Activated CD4-positive, alpha-beta T cell treated with anti-CD3 and anti-CD28 coated beads, Interleukin-2, Interleukin-4, amounts not matched to agents 100 ng/mL and 50 ng/mL, durations not matched to agents 16 hours and 8 hours (primary cell): ENCODE results near the gene EIF2B5.
"Not testable (repeated sequence)": the region's sequence is repeated elsewhere in the genome, so short reads cannot be mapped to it uniquely, and the experiment has no call there.

Source experiments
- DNase-seq: peaks from one replicate; pipeline ENCODE4 v3.0.0-alpha.2; 2020; ENCODE audit warnings: low spot score

The EIF2B5 gene

GRCh38 chr3:184145751-184146270, 10.7 kb downstream of the EIF2B5 start:
- no peak for DNase-seq

DNA sequence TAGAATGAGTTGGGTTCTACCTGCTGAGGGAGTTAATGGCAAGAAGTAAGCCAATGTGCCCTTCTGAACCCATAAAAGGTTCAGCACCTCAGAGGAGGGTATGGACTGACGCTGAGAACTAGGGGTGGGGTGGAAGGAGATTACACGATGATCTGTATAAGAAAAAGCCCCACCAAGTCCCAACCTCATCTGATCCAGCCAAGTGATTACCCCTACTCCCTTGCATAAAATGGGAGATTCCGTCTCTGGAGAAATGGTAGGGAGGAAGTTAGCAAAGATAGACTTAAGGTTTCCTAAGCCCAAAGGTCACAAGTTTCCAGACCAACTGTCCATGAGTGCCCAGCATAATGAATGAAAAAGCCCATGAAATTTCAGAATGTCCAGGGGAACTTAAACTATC, 12.9 kb downstream of the EIF2B5 start:
- DNase-seq: no peak

GRCh38 chr3:184149123-184149522, 14.0 kb downstream of the EIF2B5 start:
- no peak for DNase-seq

DNA sequence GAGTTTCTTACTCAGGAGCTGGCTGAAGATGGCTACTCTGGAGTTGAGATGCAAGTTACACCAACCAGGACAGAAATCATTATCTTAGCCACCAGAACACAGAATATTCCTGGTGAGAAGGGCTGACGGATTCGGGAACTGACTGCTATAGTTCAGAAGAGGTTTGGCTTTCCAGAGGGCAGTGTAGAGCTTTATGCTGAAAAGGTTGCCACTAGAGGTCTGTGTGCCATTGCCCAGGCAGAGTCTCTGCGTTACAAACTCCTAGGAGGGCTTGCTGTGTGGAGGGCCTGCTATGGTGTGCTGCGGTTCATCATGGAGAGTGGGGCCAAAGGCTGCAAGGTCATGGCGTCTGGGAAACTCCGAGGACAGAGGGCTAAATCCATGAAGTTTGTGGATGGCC, 14.6 kb downstream of the EIF2B5 start:
- not testable (repeated sequence) for DNase-seq

DNA sequence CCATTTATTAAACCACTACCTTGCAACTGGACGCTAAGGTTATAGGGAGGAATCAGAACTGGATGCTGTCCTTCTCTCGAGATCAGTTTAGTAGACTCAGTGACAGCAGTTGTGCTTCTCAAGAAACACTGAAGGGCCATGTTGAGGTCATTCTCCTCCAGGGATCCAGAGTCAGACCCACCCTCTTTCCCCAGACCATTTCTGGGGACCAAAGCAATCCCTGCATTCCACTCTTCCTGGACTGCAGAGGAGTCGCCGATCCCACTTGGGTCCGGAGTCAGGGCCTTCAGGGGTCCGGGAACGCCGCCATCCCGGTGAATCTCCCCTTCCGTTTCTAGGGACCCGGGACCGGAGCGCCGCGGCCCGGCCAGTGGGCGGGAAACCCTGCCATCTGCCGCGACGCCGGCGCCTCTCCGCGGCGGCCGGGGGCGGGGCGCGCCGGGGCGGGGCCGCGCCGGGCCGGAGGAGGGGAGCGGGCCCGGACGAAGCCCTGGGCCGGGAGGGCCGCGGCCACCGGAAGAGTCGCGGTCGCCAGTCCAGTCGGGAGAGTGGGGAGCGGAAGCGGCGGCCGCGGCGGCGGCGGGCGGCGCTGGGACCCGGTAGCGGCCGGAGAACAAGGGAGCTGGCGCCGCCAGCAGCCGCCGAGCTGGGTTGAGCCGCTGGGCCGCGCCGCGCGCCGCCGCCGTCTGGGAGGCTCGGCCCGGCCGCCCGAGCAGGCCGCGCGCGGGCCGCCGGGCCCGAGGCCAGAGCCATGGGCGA, 19.9 kb downstream of the EIF2B5 start, which contains the start of gene DVL3:
Gene DVL3 (plus strand): TSS at position 493 of the 759 bp plus-strand sequence. CDS start 259 bp downstream, at position 752.
- peak; percentile 41 for DNase-seq

GRCh38 chr3:184155644-184156521, 20.7 kb downstream of the EIF2B5 start:
- peak; percentile 20 for DNase-seq

- no peak for DNase-seq
Observed at GRCh38 chr3:184156522-184156955, 21.4 kb downstream of the EIF2B5 start.

DNA sequence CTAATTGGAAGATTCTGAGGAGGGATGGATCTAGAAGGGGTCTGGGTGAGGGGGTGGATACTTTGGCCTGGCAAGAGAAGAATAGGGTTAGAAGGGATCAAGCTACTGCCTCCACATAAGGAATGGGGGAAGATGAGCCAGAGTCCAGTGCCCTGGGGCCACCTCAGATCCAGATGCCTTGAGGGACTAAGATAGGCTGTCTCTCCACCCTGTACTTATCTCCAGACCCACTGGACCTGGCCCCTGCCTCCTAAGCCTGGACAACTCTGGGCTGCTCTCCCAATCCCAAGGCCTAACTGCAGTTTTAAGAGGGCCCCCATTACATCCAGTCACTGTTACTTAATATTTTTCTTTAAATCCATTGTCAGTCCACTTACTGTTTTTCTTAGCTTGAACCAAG, 22.0 kb downstream of the EIF2B5 start:
- no peak for DNase-seq

- DNase-seq: no peak
Observed at GRCh38 chr3:184158404-184158803, 23.2 kb downstream of the EIF2B5 start.

DNA sequence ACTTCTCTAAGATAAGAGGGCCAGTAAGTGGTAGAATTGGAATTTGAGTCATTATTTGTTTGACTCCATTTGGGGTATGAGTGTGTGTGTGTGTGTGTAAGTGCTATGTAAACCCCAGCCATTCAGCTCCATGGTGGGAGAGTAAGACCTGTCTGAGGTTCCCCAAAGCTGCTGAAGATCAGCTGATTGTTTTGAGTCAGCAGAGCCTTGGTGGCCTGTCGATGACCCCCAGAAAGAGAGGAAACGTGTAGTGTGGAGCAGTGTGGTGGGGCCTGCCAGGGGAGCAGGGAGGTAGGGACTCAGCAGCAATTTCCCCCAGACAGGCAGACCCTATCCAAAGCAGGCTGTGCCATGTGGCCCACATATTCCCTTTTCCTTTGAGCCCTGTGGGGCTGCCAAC, 25.3 kb downstream of the EIF2B5 start:
- DNase-seq: no peak

- DNase-seq: not testable (repeated sequence)
Observed at GRCh38 chr3:184162571-184163070, 27.5 kb downstream of the EIF2B5 start.

DNA sequence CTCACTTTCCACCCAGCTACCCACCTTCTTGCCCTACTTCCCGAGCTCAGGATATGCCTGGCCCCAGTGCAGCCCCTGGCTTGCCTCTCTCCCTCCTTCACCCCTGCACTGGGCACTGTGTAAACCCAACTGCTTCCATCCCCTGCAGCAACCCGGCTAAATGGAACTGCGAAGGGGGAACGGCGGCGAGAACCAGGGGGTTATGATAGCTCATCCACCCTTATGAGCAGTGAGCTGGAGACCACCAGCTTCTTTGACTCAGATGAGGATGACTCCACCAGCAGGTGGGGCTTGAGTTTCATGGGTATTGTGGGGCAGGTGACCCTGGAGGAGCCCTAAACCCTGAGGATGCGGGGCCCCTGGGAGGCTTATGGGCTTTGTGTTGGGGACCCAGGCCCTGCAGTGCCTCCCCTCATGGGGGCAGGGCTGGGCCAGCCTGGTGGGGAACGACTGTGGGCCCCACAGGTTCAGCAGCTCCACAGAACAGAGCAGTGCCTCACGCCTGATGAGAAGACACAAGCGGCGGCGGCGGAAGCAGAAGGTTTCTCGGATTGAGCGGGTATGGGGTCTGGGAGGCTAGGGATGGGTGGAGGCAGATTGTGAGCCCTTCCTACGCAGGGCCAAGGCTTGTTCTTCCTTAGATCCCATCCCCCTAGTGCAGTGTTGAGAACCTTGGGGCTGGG, 29.6 kb downstream of the EIF2B5 start:
- DNase-seq: no peak

GRCh38 chr3:184165543-184165942, 30.4 kb downstream of the EIF2B5 start:
- DNase-seq: no peak

DNA sequence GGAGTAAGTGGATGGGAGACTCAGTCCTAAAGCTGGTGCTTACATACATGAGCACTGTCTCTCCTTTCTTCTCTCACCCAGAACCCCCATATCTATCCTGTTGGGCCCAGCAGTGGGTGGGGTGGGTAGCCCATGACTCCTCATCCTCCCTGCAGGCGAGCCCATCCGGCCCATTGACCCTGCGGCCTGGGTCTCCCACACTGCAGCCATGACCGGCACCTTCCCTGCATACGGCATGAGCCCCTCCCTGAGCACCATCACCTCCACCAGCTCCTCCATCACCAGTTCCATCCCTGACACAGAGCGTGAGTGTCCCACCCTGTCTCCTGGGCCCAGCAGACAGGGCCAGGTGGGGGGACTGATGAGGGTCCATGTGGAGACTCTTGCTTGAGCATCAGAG, 31.5 kb downstream of the EIF2B5 start:
- DNase-seq: no peak

GRCh38 chr3:184167786-184168185, 32.6 kb downstream of the EIF2B5 start:
- DNase-seq: no peak

DNA sequence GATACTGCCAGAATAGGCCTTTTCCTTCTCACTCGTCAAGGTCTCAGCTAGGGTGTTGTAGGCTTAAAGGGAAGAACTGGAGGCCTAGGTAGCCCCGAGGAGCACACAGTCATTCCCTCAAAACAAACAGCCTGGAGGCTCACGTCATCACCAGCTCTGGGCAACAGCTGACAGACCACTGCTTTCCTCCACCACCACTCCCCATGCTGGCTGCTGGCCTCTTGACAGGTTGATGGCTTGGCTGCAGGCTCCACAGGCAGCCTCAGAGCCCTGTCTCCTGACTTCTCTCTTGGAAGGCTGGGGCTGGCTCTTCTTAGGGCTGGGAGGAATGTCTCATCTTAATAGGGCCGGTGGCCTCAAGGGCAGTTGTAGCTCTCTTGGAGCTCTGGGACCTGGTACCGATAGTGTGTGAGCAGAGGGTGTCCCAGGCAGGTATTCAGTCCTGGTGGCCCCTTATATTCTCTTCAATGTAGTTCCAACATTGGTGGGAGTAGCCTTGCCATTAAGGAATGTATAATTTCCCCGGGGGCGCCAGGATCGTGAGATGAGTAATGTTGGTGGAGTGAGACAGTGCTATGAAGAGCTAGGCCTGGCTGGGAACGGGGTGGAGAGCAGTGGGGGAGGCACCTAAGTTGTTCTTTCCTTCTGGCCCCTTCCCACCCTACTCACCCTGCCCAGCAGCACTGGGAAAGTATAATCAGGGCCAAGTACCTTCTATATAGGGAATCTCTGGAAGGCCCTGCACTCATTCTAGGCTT, 33.4 kb downstream of the EIF2B5 start:
- no peak for DNase-seq

- DNase-seq: no peak
Observed at GRCh38 chr3:184169896-184170875, 35.0 kb downstream of the EIF2B5 start.

DNA sequence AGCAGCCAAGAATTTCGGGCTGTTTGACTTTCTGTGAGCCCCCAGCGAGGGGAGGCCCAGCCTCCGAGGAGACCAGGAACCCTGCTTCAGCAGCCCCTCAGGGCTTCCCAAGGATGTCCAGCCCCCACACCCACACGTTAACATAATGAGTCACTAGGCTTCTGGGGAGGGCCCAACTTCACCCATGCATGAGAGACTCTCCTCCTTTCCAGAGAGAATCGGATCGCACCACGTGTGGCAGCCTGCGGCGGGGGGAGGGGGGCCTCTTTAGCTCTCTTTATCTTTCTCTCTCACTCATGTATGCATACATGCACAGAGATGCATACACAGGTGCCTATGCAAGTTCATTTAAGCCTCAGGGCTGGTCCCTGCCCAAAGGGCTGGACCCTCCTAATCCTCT, 36.4 kb downstream of the EIF2B5 start:
- DNase-seq: no peak

- DNase-seq: no peak
Observed at GRCh38 chr3:184172681-184173373, 37.7 kb downstream of the EIF2B5 start.

- DNase-seq: no peak
Observed at GRCh38 chr3:184173374-184173722, 38.2 kb downstream of the EIF2B5 start.
